ENCODE measurements around the gene UQCC2. TPM values are rescaled to one million over a fixed set of nuclear protein-coding genes. Genes with fewer than 3 reads are reported as not detected.
A peak's percentile ranks its signal among the peaks of the same experiment; 100 is the strongest.

UQCC2 gene
- total RNA-seq, 2 donors from 2014 or later: 24.5 to 25.7 TPM

DNA sequence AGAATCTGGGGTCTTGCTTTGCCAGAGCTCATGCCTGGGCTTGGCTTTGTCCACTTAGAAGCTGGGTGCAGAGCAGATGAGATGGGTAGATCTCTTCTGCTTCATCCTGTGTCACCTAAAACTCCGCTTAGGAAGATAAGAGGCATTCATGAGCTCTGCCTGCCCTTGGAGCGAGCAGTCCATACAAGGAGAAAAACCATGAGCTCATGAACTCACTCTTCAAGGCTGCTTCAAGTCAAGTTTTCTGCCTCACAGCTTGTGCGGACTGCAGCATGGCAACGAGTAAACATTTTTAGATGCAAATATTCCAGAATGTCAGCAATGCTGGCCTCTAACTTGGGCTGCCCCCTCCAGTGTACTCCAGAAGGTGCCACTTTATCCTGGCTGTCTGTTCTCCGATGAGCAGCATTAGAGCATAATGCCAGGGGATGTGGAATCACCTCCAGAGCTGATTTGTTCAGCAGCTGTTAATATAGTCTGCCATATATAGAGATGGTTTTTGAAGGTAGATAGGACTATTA lies 10.7 kb upstream of the UQCC2 start:
- no peak for TF ChIP-seq POLR2A (IDR thresholded peaks at IDR 0.05)
- no peak for TF ChIP-seq POLR2AphosphoS5 (IDR thresholded peaks at IDR 0.05)
- TF ChIP-seq, protein P1, sequence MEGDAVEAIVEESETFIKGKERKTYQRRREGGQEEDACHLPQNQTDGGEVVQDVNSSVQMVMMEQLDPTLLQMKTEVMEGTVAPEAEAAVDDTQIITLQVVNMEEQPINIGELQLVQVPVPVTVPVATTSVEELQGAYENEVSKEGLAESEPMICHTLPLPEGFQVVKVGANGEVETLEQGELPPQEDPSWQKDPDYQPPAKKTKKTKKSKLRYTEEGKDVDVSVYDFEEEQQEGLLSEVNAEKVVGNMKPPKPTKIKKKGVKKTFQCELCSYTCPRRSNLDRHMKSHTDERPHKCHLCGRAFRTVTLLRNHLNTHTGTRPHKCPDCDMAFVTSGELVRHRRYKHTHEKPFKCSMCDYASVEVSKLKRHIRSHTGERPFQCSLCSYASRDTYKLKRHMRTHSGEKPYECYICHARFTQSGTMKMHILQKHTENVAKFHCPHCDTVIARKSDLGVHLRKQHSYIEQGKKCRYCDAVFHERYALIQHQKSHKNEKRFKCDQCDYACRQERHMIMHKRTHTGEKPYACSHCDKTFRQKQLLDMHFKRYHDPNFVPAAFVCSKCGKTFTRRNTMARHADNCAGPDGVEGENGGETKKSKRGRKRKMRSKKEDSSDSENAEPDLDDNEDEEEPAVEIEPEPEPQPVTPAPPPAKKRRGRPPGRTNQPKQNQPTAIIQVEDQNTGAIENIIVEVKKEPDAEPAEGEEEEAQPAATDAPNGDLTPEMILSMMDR (IDR thresholded peaks at IDR 0.05): no peak
- H3K4me1 ChIP-seq (replicated peaks): peaks cover 6% of the 10 kb centered on the region
- H3K27me3 ChIP-seq (replicated peaks; ENCODE audit: insufficient read depth): no peaks in the 10 kb centered on the region
- H3K36me3 ChIP-seq: no peaks in the 10 kb centered on the region
- 87% methylated on average over 5 of the region's 5 CpGs for WGBS
- no peaks in the 10 kb centered on the region for H3K9me3 ChIP-seq
- H3K27ac ChIP-seq: peak overlapping the region; percentile 57 to 76
- H3K4me3 ChIP-seq: no peak overlapping the region
- no peak for DNase-seq (ENCODE audit: low spot score)
- intact Hi-C loops (cut with DNase I): no loop called here

DNA sequence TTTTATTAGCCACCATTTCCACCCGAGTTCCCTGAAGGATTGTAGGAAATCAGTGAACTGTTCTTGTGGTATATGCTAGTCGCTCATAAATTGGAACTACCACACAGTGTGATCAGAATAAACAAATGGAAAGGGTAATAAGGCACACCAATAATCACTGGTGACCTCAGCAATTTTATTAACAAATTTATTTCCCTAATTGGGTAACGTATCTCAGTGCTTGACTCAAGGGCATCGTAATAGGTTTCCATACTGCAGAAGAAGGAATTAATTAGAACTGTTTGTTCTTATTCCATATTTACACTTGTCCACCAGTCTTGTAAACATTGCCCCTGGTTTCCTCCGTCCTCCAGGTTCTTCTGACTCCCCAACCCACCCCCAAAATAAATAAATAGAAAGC lies 10.0 kb upstream of the UQCC2 start:
- intact Hi-C loops (cut with DNase I): no loop called here
- DNase-seq (ENCODE audit: low spot score): no peak
- 52% methylated on average over 5 of the region's 5 CpGs for WGBS
- no peaks in the 10 kb centered on the region for H3K9me3 ChIP-seq
- peak overlapping the region; percentile 57 to 76 for H3K27ac ChIP-seq
- H3K27me3 ChIP-seq (replicated peaks; ENCODE audit: insufficient read depth): no peaks in the 10 kb centered on the region
- TF ChIP-seq, protein P1 (IDR thresholded peaks at IDR 0.05): no peak
- TF ChIP-seq POLR2AphosphoS5 (IDR thresholded peaks at IDR 0.05) (peak; percentile 69), POLR2A (IDR thresholded peaks at IDR 0.05) (no peak)
- no peaks in the 10 kb centered on the region for H3K36me3 ChIP-seq
- H3K4me1 ChIP-seq (replicated peaks): peaks cover 12% of the 10 kb centered on the region
- H3K4me3 ChIP-seq: no peak overlapping the region

DNA sequence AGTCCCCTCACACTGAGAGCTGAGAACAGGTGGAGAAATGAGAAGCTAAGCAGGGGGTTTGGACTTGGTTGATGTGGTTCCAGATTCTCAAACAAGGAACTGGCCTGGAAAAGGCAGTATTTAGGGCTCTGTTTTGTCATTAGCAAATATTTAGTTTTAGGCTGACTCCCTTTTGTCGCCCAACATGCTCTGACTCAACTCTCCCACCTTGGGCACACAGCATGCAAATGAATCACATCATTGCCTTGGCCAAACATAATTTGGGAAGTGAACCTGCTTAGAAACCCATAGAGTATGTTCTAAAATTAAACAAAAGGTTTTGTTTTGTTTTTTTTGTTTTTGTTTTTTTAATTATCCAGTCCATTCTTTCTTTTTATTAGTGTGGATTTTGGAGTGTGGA lies 9.5 kb upstream of the UQCC2 start:
- H3K36me3 ChIP-seq: no peaks in the 10 kb centered on the region
- peak overlapping the region; percentile 57 to 76 for H3K27ac ChIP-seq
- 47% methylated on average over 1 of the region's 1 CpG for WGBS
- intact Hi-C loops (cut with DNase I): no loop called here
- DNase-seq (ENCODE audit: low spot score): no peak
- H3K9me3 ChIP-seq: no peaks in the 10 kb centered on the region
- TF ChIP-seq POLR2A (IDR thresholded peaks at IDR 0.05): no peak
- H3K27me3 ChIP-seq (replicated peaks; ENCODE audit: insufficient read depth): no peaks in the 10 kb centered on the region
- peaks cover 17% of the 10 kb centered on the region for H3K4me1 ChIP-seq (replicated peaks)
- no peak overlapping the region for H3K4me3 ChIP-seq

DNA sequence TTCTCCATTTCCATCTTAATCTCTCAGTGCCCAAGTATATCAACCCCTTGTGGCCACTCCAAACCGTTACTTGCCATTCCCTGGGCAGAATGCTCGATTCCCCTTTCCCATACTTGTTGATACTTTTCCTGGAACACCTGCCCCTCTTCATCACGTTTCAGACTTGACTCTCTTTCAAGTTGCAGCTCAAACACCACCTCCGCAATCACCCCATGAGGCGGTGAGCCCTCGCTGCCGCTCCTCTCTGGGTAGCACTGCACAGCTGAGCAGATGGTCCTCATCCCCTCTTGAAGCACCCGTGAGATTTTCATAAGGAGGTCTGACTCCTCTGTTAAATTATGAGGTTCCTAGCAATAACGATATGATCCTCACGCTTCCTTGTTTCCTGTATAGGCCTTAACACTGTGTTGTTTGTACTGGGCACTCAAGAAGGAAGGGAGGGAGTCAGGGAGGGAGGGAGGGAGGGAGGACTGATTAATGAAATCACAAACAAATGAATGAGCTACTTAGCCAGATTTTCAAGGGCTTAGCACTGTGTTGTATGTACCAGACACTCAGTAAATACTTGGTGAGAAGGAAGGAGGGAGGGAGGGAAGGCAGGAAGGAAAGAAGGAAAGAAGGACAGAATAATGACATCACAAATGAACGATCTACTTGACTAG lies 8.0 kb upstream of the UQCC2 start:
- intact Hi-C loops (cut with DNase I): no loop called here
- Histone ChIP-seq H3K9me3 (no peaks in the 10 kb centered on the region), H3K27ac (peak overlapping the region; percentile 69 to 76), H3K4me3 (no peak overlapping the region), H3K4me1 (replicated peaks) (peaks cover 19% of the 10 kb centered on the region), H3K27me3 (replicated peaks; ENCODE audit: insufficient read depth) (no peaks in the 10 kb centered on the region), H3K36me3 (no peaks in the 10 kb centered on the region)
- no peak for DNase-seq (ENCODE audit: low spot score)
- 68% methylated on average over 11 of the region's 11 CpGs for WGBS
- TF ChIP-seq POLR2AphosphoS5 (IDR thresholded peaks at IDR 0.05) (no peak), POLR2A (IDR thresholded peaks at IDR 0.05) (no peak)
- TF ChIP-seq, protein P1 (IDR thresholded peaks at IDR 0.05): no peak

DNA sequence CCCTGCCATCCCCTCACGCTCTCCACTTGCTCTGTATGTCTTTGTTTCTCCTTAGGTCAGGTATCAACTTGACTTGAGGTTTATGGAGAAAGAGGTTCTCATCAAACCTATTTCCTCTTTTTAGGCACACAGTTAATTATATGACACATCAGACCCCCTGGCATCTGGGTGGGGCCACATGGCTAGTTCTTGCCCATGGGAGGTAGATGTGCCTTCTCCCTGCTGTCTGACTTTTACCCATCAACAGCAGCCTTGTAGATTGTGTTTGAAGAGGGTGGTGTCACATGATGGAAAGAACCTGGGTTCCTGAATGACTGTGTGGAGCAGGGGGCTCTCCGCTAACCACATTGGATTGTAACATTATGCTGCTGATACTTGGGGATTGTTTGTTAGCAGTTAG lies 7.2 kb upstream of the UQCC2 start:
- Histone ChIP-seq H3K27ac (peak overlapping the region; percentile 69 to 76), H3K4me1 (replicated peaks) (peaks cover 19% of the 10 kb centered on the region), H3K9me3 (no peaks in the 10 kb centered on the region), H3K27me3 (replicated peaks; ENCODE audit: insufficient read depth) (no peaks in the 10 kb centered on the region), H3K4me3 (no peak overlapping the region), H3K36me3 (no peaks in the 10 kb centered on the region)
- no peak for DNase-seq (ENCODE audit: low spot score)
- TF ChIP-seq, protein P1 (IDR thresholded peaks at IDR 0.05): no peak
- TF ChIP-seq POLR2AphosphoS5 (IDR thresholded peaks at IDR 0.05): no peak
- TF ChIP-seq POLR2A (IDR thresholded peaks at IDR 0.05): no peak
- WGBS: 79% methylated on average over 2 of the region's 2 CpGs
- intact Hi-C loops (cut with DNase I): no loop called here

Data from prostate gland (tissue), 2 donors.